H1 (cell line): Measurements from ENCODE around the gene MTR. TPM values are rescaled to one million over a fixed set of nuclear protein-coding genes. Genes with fewer than 3 reads are reported as not detected.

Experiments
- CHD2 ChIP-seq: IDR thresholded peaks from 2 replicates; pipeline ENCODE4 v1.6.1; 2012; ENCODE audit warnings: low read length, improper control_type of control experiment
- CHD7 ChIP-seq: fragments of 300-600 bp; sonication (generic); IDR thresholded peaks from 2 replicates; pipeline ENCODE4 v1.7.1; 2012; ENCODE audit warnings: low read length, moderate library complexity, mild to moderate bottlenecking, inconsistent platforms; ENCODE audit not compliant: insufficient replicate concordance
- HDAC6 ChIP-seq: IDR thresholded peaks from one replicate; pipeline ENCODE4 v1.7.1; 2012; ENCODE audit warnings: low read depth, mild to moderate bottlenecking, inconsistent platforms, low read length, moderate library complexity
- JUN ChIP-seq: IDR thresholded peaks from 2 replicates; pipeline ENCODE4 v1.6.1; 2011; ENCODE audit warnings: low read depth, mild to moderate bottlenecking, improper control_type of control experiment, low read length
- KDM4A ChIP-seq: IDR thresholded peaks from one replicate; pipeline ENCODE4 v1.7.1; 2012; ENCODE audit warnings: low read depth, mild to moderate bottlenecking, moderate library complexity, low read length, inconsistent platforms; ENCODE audit not compliant: severe bottlenecking
- RFX5 ChIP-seq: IDR thresholded peaks from 2 replicates; pipeline ENCODE4 v1.6.1; 2011; ENCODE audit warnings: low read depth, low read length, improper control_type of control experiment, borderline replicate concordance
- SRF ChIP-seq: IDR thresholded peaks from 2 replicates; pipeline ENCODE4 v1.6.1; 2011; ENCODE audit warnings: mild to moderate bottlenecking, low read depth, low read length, moderate library complexity
- TEAD4 ChIP-seq: IDR thresholded peaks from 2 replicates; pipeline ENCODE4 v1.6.1; 2012; ENCODE audit warnings: low read depth, low read length, inconsistent platforms, mixed read lengths
- polyA plus RNA-seq, 7 experiments: library from polyadenylated mRNA; depleted of rRNA in 3 of 7; stranded (reverse) in 5 of 7; unstranded in 2 of 7; fragments of >200 nt in 5 of 7; fragments of 200-250 nt in 2 of 7; gene quantifications; 1 replicate in 5 of 7; 2 replicates in 1 of 7; 4 replicates in 1 of 7; pipeline versions ENCODE4 v1.2.1 to v1.2.3, GENCODE V29; 2011 to 2013; ENCODE audit warnings: missing spikeins in 2 of 7, mixed read lengths in 2 of 7
- total RNA-seq: library from RNA; stranded (reverse); fragmentation: NEBNext Ultra II Directional; extraction: Animal tissue kit (Norgen Biotek cat#: 25700); gene quantifications from 2 replicates; pipeline ENCODE4 v1.2.1, GENCODE V29; 2021

The MTR gene
- total and polyA plus RNA-seq, 2 of the 8 experiments (the other 6 are each of a cell fraction or from before 2014, with no cell fraction given), result 4.8 to 27.4 TPM

DNA sequence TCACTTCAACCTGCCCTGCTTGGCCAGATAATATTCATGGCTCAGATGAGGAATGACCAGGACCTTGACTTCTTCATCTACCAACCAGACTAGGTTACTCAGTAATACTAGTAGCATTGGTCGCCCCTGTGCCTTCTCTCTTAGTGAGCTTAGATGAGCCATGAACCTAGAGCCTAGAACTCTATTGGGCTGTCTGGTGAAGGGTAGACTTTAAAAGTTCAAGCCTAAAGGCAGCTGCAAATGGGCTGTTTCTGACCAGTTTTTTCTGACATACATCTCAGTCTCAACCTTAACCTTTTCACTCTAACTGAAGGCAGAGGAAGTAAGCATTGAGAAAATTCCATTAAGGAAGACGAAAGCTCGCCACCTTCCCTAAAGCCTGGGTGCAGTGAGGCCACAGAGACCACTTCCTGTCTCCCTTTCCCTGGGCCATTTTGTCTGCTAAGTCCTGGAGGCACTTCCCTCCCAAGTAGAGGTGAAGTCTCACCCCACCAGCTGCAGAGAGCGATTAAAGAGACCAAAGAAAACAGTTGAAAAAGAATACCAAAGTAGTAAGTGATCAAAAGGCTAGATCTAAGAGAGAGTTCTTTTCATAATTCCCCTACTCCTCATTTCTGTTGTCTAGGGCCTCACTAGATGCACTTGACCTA lies 53.3 kb downstream of the MTR start (continued):
- TF ChIP-seq CHD7, result no peak
- TF ChIP-seq KDM4A, result no peak
- TF ChIP-seq SRF, result no peak
- TF ChIP-seq RFX5, result no peak
- no peak for TF ChIP-seq CHD2
- no peak for TF ChIP-seq TEAD4
- no peak for TF ChIP-seq HDAC6
- no peak for TF ChIP-seq JUN
